ENCODE results near the gene RASD1.

DNA sequence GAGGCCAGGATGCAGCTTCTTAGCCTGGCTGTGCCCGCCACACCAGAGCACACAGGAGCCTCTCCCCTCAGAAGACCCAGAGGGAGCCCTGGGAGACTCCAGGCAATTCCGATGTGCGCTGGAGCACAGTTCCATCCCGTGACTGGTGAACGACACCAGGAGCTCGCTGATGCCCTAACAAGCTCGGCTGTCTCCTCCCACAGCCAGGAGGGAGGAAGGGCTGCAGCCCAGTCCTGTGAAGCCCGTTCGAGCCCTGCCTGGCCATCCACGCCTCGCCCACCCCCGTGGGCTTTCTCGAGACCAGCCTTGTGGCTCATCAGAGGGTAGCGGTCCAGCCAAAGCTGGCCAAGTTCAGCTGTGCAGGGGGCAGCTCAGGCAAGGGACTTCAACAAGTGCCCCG, 21.8 kb upstream of the RASD1 start:
- TF ChIP-seq, protein P1, sequence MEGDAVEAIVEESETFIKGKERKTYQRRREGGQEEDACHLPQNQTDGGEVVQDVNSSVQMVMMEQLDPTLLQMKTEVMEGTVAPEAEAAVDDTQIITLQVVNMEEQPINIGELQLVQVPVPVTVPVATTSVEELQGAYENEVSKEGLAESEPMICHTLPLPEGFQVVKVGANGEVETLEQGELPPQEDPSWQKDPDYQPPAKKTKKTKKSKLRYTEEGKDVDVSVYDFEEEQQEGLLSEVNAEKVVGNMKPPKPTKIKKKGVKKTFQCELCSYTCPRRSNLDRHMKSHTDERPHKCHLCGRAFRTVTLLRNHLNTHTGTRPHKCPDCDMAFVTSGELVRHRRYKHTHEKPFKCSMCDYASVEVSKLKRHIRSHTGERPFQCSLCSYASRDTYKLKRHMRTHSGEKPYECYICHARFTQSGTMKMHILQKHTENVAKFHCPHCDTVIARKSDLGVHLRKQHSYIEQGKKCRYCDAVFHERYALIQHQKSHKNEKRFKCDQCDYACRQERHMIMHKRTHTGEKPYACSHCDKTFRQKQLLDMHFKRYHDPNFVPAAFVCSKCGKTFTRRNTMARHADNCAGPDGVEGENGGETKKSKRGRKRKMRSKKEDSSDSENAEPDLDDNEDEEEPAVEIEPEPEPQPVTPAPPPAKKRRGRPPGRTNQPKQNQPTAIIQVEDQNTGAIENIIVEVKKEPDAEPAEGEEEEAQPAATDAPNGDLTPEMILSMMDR (IDR thresholded peaks at IDR 0.05; ENCODE audit: poor library complexity) = no peak
- TF ChIP-seq EZH2 (IDR thresholded peaks at IDR 0.05; ENCODE audit: borderline replicate concordance) = no peak
